ENCODE results near the gene RNF144B.

RNF144B gene

DNA sequence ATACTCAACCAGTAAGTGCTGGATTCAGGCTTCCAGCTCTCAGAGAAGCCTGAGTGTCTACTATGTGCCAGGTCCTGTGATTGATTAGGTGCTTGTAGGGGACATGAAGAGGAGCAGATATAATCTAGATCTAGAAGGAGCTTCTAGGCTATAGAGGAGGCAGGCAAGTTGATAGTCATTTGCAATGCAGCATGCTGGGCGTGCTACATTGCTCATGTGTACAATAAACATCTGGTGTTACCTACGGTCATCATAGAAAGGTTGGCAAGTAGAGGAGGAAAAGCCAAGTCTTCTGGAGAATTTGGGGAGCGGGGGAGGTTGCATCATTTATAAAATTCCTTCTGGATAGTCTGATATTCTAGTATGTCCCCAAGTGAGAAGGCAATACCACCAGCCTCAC is 33.2 kb downstream of the RNF144B start:
- TF ChIP-seq POLR2A (IDR thresholded peaks at IDR 0.05; ENCODE audit: extremely low read depth, insufficient read length) (no peak), MYC (IDR thresholded peaks at IDR 0.05; ENCODE audit: low read depth, low read length) (no peak)
- TF ChIP-seq, protein P1, sequence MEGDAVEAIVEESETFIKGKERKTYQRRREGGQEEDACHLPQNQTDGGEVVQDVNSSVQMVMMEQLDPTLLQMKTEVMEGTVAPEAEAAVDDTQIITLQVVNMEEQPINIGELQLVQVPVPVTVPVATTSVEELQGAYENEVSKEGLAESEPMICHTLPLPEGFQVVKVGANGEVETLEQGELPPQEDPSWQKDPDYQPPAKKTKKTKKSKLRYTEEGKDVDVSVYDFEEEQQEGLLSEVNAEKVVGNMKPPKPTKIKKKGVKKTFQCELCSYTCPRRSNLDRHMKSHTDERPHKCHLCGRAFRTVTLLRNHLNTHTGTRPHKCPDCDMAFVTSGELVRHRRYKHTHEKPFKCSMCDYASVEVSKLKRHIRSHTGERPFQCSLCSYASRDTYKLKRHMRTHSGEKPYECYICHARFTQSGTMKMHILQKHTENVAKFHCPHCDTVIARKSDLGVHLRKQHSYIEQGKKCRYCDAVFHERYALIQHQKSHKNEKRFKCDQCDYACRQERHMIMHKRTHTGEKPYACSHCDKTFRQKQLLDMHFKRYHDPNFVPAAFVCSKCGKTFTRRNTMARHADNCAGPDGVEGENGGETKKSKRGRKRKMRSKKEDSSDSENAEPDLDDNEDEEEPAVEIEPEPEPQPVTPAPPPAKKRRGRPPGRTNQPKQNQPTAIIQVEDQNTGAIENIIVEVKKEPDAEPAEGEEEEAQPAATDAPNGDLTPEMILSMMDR (IDR thresholded peaks at IDR 0.05; ENCODE audit: low read depth, low read length) = no peak
- TF ChIP-seq, protein P2, sequence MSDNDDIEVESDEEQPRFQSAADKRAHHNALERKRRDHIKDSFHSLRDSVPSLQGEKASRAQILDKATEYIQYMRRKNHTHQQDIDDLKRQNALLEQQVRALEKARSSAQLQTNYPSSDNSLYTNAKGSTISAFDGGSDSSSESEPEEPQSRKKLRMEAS (IDR thresholded peaks at IDR 0.05; ENCODE audit: low read depth, low read length) = no peak
- no peak for DNase-seq (ENCODE audit: low read depth)
- H3K4me3 ChIP-seq (ENCODE audit: low read depth, low read length) = no peak overlapping the region

DNA sequence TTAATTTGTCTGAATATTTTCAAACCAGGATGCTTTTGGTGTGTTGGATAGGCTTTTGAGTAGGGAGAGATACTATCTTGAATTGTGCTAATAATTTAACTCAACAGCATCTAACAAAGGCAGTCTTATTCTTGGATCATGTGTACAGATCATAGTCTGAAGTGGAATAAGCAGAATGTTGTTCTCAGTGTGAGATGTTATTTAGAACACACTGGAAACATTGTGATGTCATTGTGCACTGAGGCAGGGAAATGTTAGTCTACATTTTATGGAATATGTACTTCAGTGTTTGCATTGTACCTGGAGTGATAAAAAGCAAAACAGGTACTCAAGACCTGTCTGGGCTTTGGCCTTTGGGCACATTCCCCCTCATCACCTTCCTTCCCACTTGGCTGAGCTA is 35.0 kb downstream of the RNF144B start:
- DNase-seq (ENCODE audit: low read depth) = no peak
- TF ChIP-seq POLR2A (IDR thresholded peaks at IDR 0.05; ENCODE audit: extremely low read depth, insufficient read length) = no peak
- TF ChIP-seq, protein P1 (IDR thresholded peaks at IDR 0.05; ENCODE audit: low read depth, low read length) = no peak
- no peak overlapping the region for H3K4me3 ChIP-seq (ENCODE audit: low read depth, low read length)

DNA sequence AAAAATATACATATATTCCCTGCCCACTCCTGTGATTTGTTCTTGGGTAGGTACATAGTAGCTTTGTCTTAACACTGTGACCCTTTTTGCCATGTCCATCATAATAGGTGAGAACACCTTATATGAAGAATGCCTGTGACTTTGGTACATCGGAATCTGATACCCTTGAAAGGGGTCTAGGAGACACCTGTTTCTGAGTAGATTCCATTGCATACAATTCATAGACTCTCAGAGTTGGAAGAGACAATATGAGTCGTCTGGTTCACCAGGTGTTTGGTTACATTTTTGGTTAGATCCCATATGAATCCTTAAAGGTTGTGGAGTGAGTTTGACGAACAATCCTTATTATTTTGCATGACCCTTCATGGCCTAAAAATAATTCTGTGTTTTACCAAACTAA is 36.3 kb downstream of the RNF144B start:
- no peak overlapping the region for H3K4me3 ChIP-seq (ENCODE audit: low read depth, low read length)
- no peak for DNase-seq (ENCODE audit: low read depth)
- TF ChIP-seq, protein P2 (IDR thresholded peaks at IDR 0.05; ENCODE audit: low read depth, low read length) = no peak
- TF ChIP-seq MYC (IDR thresholded peaks at IDR 0.05; ENCODE audit: low read depth, low read length) = no peak

DNA sequence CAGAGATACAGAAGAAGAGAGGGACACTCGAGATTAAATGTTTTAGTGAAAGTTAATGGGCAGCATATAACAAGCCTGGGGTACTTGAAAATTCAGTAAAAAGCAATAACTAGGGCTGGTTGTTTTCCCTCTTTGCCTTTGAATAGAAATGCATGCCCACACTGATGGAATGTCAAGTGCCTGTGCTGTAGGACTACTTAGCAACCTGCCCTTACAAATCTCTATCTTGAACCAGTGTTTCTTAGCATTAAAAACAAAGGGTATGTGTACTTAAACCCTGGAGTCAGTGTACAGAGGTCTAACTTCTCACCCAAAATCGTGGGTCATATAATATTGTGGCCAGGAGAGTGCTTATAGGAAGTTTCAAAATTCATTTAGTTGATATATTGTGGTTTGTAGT is 37.1 kb downstream of the RNF144B start:
- DNase-seq (ENCODE audit: low read depth) = no peak
- TF ChIP-seq, protein P1 (IDR thresholded peaks at IDR 0.05; ENCODE audit: low read depth, low read length) = no peak
- TF ChIP-seq POLR2A (IDR thresholded peaks at IDR 0.05; ENCODE audit: extremely low read depth, insufficient read length) = no peak
- TF ChIP-seq, protein P2 (IDR thresholded peaks at IDR 0.05; ENCODE audit: low read depth, low read length) = no peak
- TF ChIP-seq MYC (IDR thresholded peaks at IDR 0.05; ENCODE audit: low read depth, low read length) = no peak

DNA sequence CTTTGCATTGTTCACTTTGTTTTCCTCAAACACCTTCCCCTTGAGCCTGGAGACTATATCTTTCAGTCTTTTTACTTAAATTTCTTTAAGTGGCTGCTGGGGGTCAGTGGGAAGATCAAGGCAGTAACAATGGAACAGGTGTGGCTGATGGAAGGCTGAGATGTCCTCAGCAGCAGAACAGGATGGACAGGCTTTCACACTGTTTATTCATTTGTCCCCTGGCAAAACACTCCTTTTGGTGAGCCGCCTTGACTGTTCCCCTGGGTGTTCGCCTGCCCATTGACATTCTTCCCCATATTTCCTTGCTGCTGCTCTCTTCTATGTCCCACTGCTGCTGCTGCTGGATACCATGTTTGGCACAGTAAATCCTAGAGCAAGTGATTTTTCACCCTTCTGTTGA is 38.1 kb downstream of the RNF144B start:
- H3K4me3 ChIP-seq (ENCODE audit: low read depth, low read length) = no peak overlapping the region
- TF ChIP-seq MYC (IDR thresholded peaks at IDR 0.05; ENCODE audit: low read depth, low read length) = no peak
- TF ChIP-seq POLR2A (IDR thresholded peaks at IDR 0.05; ENCODE audit: extremely low read depth, insufficient read length) = no peak
- TF ChIP-seq, protein P2 (IDR thresholded peaks at IDR 0.05; ENCODE audit: low read depth, low read length) = no peak
- TF ChIP-seq, protein P1 (IDR thresholded peaks at IDR 0.05; ENCODE audit: low read depth, low read length) = no peak
- DNase-seq (ENCODE audit: low read depth) = no peak

More for the DNA sequence above, 37.1 kb downstream of the RNF144B start:
- no peak overlapping the region for H3K4me3 ChIP-seq (ENCODE audit: low read depth, low read length)

DNA sequence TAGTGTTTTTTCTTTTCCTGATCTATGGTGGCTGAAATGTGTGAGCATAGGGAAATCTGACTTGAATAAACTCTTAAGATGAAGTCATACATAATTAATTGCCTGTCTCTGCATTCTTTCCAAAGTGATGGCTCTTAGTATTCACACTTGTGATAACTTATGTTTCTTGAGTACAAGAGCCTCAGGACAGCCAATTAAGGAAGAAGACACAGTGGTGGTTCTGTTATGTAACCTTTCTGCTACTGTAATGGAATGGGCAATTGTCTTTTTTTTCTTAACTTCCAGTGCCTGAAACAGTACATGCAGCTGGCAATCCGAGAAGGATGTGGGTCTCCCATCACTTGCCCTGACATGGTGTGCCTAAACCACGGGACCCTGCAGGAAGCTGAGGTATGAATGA is 40.1 kb downstream of the RNF144B start:
- DNase-seq (ENCODE audit: low read depth) = no peak
- no peak overlapping the region for H3K4me3 ChIP-seq (ENCODE audit: low read depth, low read length)
- TF ChIP-seq, protein P2 (IDR thresholded peaks at IDR 0.05; ENCODE audit: low read depth, low read length) = no peak
- TF ChIP-seq MYC (IDR thresholded peaks at IDR 0.05; ENCODE audit: low read depth, low read length) = no peak
- TF ChIP-seq, protein P1 (IDR thresholded peaks at IDR 0.05; ENCODE audit: low read depth, low read length) = no peak
- TF ChIP-seq POLR2A (IDR thresholded peaks at IDR 0.05; ENCODE audit: extremely low read depth, insufficient read length) = no peak

Data from NB4 (cell line).